Chondrocyte (in vitro differentiated cells): ENCODE measurements around the gene PCBP2. TPM values are rescaled to one million over a fixed set of nuclear protein-coding genes. Genes with fewer than 3 reads are reported as not detected.

Experiments used
- DNase-seq: peaks from one replicate; pipeline ENCODE4 v3.0.0; 2021; ENCODE audit warnings: mixed read lengths, low spot score
- H3K27ac Mint-ChIP-seq: one replicate; pipeline ENCODE4 v1.8.0; 2021; ENCODE audit warnings: mild to moderate bottlenecking, moderate library complexity, mixed read lengths; ENCODE audit not compliant: unreplicated experiment
- H3K27me3 Mint-ChIP-seq: 2 replicates; pipeline ENCODE4 v1.8.0; 2021; ENCODE audit warnings: low read depth, mixed read lengths
- H3K36me3 Mint-ChIP-seq: 2 replicates; pipeline ENCODE4 v1.8.0; 2021; ENCODE audit warnings: low read depth, mixed read lengths
- H3K4me1 Mint-ChIP-seq: 2 replicates; pipeline ENCODE4 v1.8.0; 2021; ENCODE audit warnings: low read depth, mild to moderate bottlenecking, mixed read lengths
- H3K4me3 Mint-ChIP-seq: one replicate; pipeline ENCODE4 v1.8.0; 2021; ENCODE audit warnings: mild to moderate bottlenecking, moderate library complexity, mixed read lengths; ENCODE audit not compliant: unreplicated experiment
- H3K9me3 Mint-ChIP-seq: 2 replicates; pipeline ENCODE4 v1.8.0; 2021; ENCODE audit warnings: low read depth, mixed read lengths
- total RNA-seq: library from RNA; stranded (reverse); gene quantifications from 3 replicates; pipeline ENCODE4 v1.2.1, GENCODE V29; 2021
- TF ChIP-seq, protein P1 (sequence below): fragments of 200-600 bp; sonication (generic); IDR thresholded peaks from 2 replicates; pipeline ENCODE4 v1.5.0; 2021; ENCODE audit warnings: antibody characterized with exemption, mild to moderate bottlenecking, moderate library complexity

The PCBP2 gene
- total RNA-seq, 1 donor from 2014 or later = 611 TPM

GRCh38 chr12:53485955-53486735 is 34.2 kb downstream of the PCBP2 start:
- H3K27me3 Mint-ChIP-seq = no peaks in the 10 kb centered on the region
- peaks cover 13% of the 10 kb centered on the region for H3K4me1 Mint-ChIP-seq
- DNase-seq = peak; percentile 75
- H3K4me3 Mint-ChIP-seq = no peak overlapping the region
- TF ChIP-seq, protein P1, sequence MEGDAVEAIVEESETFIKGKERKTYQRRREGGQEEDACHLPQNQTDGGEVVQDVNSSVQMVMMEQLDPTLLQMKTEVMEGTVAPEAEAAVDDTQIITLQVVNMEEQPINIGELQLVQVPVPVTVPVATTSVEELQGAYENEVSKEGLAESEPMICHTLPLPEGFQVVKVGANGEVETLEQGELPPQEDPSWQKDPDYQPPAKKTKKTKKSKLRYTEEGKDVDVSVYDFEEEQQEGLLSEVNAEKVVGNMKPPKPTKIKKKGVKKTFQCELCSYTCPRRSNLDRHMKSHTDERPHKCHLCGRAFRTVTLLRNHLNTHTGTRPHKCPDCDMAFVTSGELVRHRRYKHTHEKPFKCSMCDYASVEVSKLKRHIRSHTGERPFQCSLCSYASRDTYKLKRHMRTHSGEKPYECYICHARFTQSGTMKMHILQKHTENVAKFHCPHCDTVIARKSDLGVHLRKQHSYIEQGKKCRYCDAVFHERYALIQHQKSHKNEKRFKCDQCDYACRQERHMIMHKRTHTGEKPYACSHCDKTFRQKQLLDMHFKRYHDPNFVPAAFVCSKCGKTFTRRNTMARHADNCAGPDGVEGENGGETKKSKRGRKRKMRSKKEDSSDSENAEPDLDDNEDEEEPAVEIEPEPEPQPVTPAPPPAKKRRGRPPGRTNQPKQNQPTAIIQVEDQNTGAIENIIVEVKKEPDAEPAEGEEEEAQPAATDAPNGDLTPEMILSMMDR = no peak
- peak overlapping the region; percentile 22 for H3K27ac Mint-ChIP-seq
- H3K9me3 Mint-ChIP-seq = no peaks in the 10 kb centered on the region
- H3K36me3 Mint-ChIP-seq = peaks cover 11% of the 10 kb centered on the region

DNA sequence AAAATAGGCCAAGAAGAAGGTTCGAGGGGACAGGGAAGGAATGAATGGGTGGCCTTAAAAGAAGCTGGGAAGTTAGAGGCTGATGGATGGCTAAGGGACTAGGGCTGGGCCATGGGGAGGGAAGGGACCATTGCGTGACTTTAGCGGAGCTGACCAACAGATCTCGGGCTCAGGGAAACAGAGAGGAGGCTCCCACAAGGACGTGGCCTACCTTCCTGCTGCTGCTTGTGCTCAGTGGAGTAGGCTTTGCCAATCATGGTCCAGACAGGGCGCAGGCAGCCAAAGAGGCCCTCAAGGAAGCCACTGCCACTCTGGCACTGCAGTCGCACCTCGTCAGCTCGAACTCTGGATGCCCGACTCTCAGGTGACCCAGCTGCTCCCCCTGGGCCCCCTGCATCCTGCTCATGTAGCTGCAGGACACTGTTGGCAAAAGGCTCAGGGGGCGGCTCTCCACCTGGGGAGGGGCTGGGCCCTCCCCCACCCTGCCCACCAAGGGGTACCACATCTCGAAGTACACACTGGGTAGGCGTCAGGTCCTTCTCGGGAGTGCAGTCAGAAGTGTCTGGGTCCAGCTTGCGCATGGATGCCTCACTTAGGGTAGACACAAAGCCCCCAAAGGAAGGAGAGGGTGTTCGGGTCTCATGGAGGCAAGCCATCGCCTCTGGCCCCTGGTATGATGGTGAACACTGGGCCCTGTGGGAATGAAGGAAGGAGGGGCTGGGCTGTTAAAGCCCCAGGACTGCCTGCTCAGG is 35.0 kb downstream of the PCBP2 start:
- no peak for DNase-seq
- Mint-ChIP-seq H3K9me3 (no peaks in the 10 kb centered on the region), H3K4me1 (peaks cover 10% of the 10 kb centered on the region), H3K27me3 (no peaks in the 10 kb centered on the region), H3K36me3 (peaks cover 7% of the 10 kb centered on the region), H3K27ac (peak overlapping the region; percentile 22), H3K4me3 (no peak overlapping the region)
- TF ChIP-seq, protein P1 = no peak

DNA sequence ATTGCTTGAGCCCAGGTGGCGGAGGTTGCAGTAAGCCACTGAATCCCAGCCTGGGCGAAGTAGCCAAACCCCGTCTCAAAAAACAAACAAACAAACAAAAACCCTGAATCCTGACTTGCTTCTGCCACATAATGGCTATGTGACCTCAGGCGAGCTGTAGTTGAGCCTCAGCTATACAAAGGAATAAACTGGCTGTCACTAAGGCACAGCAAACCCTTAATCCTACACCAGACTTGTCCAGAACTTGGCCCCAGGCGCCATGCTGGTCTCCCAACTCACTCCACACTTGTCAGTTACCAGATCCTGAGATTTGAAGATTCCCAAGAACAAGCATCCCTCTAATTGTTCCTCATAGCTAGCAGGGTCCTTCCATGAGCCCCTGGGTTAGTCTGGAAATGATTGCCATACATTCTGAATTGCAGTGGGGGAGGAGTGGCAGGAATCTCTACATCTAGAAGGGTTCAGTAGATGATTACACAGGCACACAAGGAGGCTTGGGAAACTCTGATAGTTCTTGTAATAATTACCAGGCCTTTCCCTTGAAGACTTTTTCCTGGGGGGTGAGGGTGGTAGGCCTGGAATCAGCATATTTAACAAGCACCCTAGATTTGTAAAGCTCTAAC is 37.5 kb downstream of the PCBP2 start:
- Mint-ChIP-seq H3K27ac (no peak overlapping the region), H3K9me3 (no peaks in the 10 kb centered on the region), H3K4me3 (no peak overlapping the region), H3K36me3 (peaks cover 2% of the 10 kb centered on the region), H3K27me3 (no peaks in the 10 kb centered on the region), H3K4me1 (peaks cover 23% of the 10 kb centered on the region)
- TF ChIP-seq, protein P1 = no peak
- DNase-seq = no peak

DNA sequence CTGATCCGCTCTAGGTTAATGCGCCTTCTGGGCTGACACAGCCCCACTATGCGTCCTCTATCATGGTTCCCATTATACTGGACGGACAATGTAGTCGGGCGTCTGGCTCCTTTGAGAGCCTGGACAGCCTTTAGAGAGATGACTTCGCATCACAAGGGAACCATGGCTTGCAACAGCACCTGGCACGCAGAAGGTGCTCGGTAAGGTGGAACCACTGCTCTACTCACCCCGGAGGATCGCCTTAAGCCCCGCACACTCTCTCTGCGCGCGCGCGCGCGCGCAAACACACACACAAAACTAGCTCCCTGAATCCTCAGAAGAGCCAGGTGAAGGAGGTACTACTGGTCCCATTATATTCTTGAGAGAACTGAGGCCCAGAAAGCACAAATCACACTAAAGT is 40.3 kb downstream of the PCBP2 start:
- H3K36me3 Mint-ChIP-seq = no peaks in the 10 kb centered on the region
- H3K4me3 Mint-ChIP-seq = peak overlapping the region; percentile 86
- H3K4me1 Mint-ChIP-seq = peaks cover 39% of the 10 kb centered on the region
- H3K27ac Mint-ChIP-seq = peak overlapping the region; percentile 98
- TF ChIP-seq, protein P1 = no peak
- no peak for DNase-seq
- no peaks in the 10 kb centered on the region for H3K9me3 Mint-ChIP-seq
- H3K27me3 Mint-ChIP-seq = no peaks in the 10 kb centered on the region
